Measurements from ENCODE around the gene WDR11. TPM values are rescaled to one million over a fixed set of nuclear protein-coding genes. Genes with fewer than 3 reads are reported as not detected.

WDR11 gene
- total RNA-seq, 2 donors from 2014 or later, result 31.6 to 35.3 TPM

- H3K4me3 Mint-ChIP-seq, result no peak overlapping the region
- ATAC-seq, result no peak
- no peak for DNase-seq
- no peak overlapping the region for H3K27ac Mint-ChIP-seq
- peaks cover 40% of the 10 kb centered on the region for H3K27me3 Mint-ChIP-seq
- H3K36me3 Mint-ChIP-seq (ENCODE audit: low read depth), result peaks cover 2% of the 10 kb centered on the region
- peaks cover 6% of the 10 kb centered on the region for H3K4me1 Mint-ChIP-seq
- no peaks in the 10 kb centered on the region for H3K9me3 ChIP-seq (ENCODE audit: control insufficient read depth, low read length, poor library complexity, severe bottlenecking)
These were observed 25.0 kb upstream of the WDR11 start for GRCh38 chr10:120825878-120826769.

GRCh38 chr10:120827251-120827875 lies 23.8 kb upstream of the WDR11 start:
- DNase-seq (no peak), ATAC-seq (peak; percentile 35)
- H3K36me3 Mint-ChIP-seq (ENCODE audit: low read depth), result peaks cover 5% of the 10 kb centered on the region
- H3K27me3 Mint-ChIP-seq, result peaks cover 41% of the 10 kb centered on the region
- no peak overlapping the region for H3K27ac Mint-ChIP-seq
- H3K4me1 Mint-ChIP-seq, result peaks cover 9% of the 10 kb centered on the region
- no peaks in the 10 kb centered on the region for H3K9me3 ChIP-seq (ENCODE audit: control insufficient read depth, low read length, poor library complexity, severe bottlenecking)
- H3K4me3 Mint-ChIP-seq, result no peak overlapping the region

- DNase-seq, result no peak
- Mint-ChIP-seq H3K27me3 (peaks cover 41% of the 10 kb centered on the region), H3K27ac (no peak overlapping the region), H3K36me3 (ENCODE audit: low read depth) (peaks cover 3% of the 10 kb centered on the region), H3K4me3 (no peak overlapping the region), H3K4me1 (peaks cover 9% of the 10 kb centered on the region)
- H3K9me3 ChIP-seq (ENCODE audit: control insufficient read depth, low read length, poor library complexity, severe bottlenecking), result no peaks in the 10 kb centered on the region
- no peak for ATAC-seq
These were observed 22.3 kb upstream of the WDR11 start for GRCh38 chr10:120828763-120829319.

GRCh38 chr10:120832106-120832505 lies 19.1 kb upstream of the WDR11 start:
- Mint-ChIP-seq H3K4me1 (peaks cover 2% of the 10 kb centered on the region), H3K27ac (no peak overlapping the region), H3K36me3 (ENCODE audit: low read depth) (peaks cover 3% of the 10 kb centered on the region), H3K27me3 (peaks cover 36% of the 10 kb centered on the region), H3K4me3 (no peak overlapping the region)
- H3K9me3 ChIP-seq (ENCODE audit: control insufficient read depth, low read length, poor library complexity, severe bottlenecking), result no peaks in the 10 kb centered on the region
- ATAC-seq, result no peak
- DNase-seq, result no peak

- Mint-ChIP-seq H3K4me3 (no peak overlapping the region), H3K27ac (no peak overlapping the region), H3K27me3 (peaks cover 44% of the 10 kb centered on the region), H3K36me3 (ENCODE audit: low read depth) (peaks cover 3% of the 10 kb centered on the region), H3K4me1 (peaks cover 2% of the 10 kb centered on the region)
- ATAC-seq, result no peak
- no peak for DNase-seq
- H3K9me3 ChIP-seq (ENCODE audit: control insufficient read depth, low read length, poor library complexity, severe bottlenecking), result no peaks in the 10 kb centered on the region
These were observed 17.8 kb upstream of the WDR11 start for GRCh38 chr10:120833222-120833928.

- Mint-ChIP-seq H3K4me3 (no peak overlapping the region), H3K27me3 (peaks cover 38% of the 10 kb centered on the region)
- no peak for DNase-seq
These were observed 15.6 kb upstream of the WDR11 start for GRCh38 chr10:120835603-120836002.

GRCh38 chr10:120838941-120839340 lies 12.2 kb upstream of the WDR11 start:
- ATAC-seq (no peak), DNase-seq (no peak)
- H3K36me3 Mint-ChIP-seq (ENCODE audit: low read depth), result no peaks in the 10 kb centered on the region
- no peaks in the 10 kb centered on the region for H3K4me1 Mint-ChIP-seq
- no peak overlapping the region for H3K4me3 Mint-ChIP-seq
- no peaks in the 10 kb centered on the region for H3K9me3 ChIP-seq (ENCODE audit: control insufficient read depth, low read length, poor library complexity, severe bottlenecking)
- peaks cover 15% of the 10 kb centered on the region for H3K27me3 Mint-ChIP-seq
- H3K27ac Mint-ChIP-seq, result no peak overlapping the region

More at GRCh38 chr10:120835603-120836002, 15.6 kb upstream of the WDR11 start:
- no peak for ATAC-seq
- Mint-ChIP-seq H3K4me1 (peaks cover 2% of the 10 kb centered on the region), H3K27ac (no peak overlapping the region), H3K36me3 (ENCODE audit: low read depth) (peaks cover 3% of the 10 kb centered on the region)
- H3K9me3 ChIP-seq (ENCODE audit: control insufficient read depth, low read length, poor library complexity, severe bottlenecking), result no peaks in the 10 kb centered on the region

GRCh38 chr10:120841522-120842189 lies 9.5 kb upstream of the WDR11 start:
- DNase-seq (no peak), ATAC-seq (no peak)
- Mint-ChIP-seq H3K4me1 (no peaks in the 10 kb centered on the region), H3K27me3 (peaks cover 15% of the 10 kb centered on the region), H3K4me3 (no peak overlapping the region), H3K36me3 (ENCODE audit: low read depth) (no peaks in the 10 kb centered on the region), H3K27ac (no peak overlapping the region)
- H3K9me3 ChIP-seq (ENCODE audit: control insufficient read depth, low read length, poor library complexity, severe bottlenecking), result no peaks in the 10 kb centered on the region

GRCh38 chr10:120854388-120854787 lies 3.2 kb downstream of the WDR11 start:
- no peaks in the 10 kb centered on the region for H3K27me3 Mint-ChIP-seq
- no peak overlapping the region for H3K4me3 Mint-ChIP-seq
- ATAC-seq, result no peak
- peaks cover 40% of the 10 kb centered on the region for H3K4me1 Mint-ChIP-seq
- H3K9me3 ChIP-seq (ENCODE audit: control insufficient read depth, low read length, poor library complexity, severe bottlenecking), result no peaks in the 10 kb centered on the region
- peak overlapping the region; percentile 99 for H3K27ac Mint-ChIP-seq
- H3K36me3 Mint-ChIP-seq (ENCODE audit: low read depth), result peaks cover 9% of the 10 kb centered on the region
- no peak for DNase-seq

GRCh38 chr10:120861178-120861855 lies 10.2 kb downstream of the WDR11 start:
- DNase-seq (no peak), ATAC-seq (no peak)
- Mint-ChIP-seq H3K4me1 (peaks cover 9% of the 10 kb centered on the region), H3K27ac (peak overlapping the region; percentile 16), H3K36me3 (ENCODE audit: low read depth) (peaks cover 8% of the 10 kb centered on the region), H3K4me3 (no peak overlapping the region), H3K27me3 (no peaks in the 10 kb centered on the region)
- H3K9me3 ChIP-seq (ENCODE audit: control insufficient read depth, low read length, poor library complexity, severe bottlenecking), result no peaks in the 10 kb centered on the region

- peaks cover 11% of the 10 kb centered on the region for H3K36me3 Mint-ChIP-seq (ENCODE audit: low read depth)
- H3K4me3 Mint-ChIP-seq, result no peak overlapping the region
- DNase-seq (no peak), ATAC-seq (no peak)
- H3K4me1 Mint-ChIP-seq, result peaks cover 6% of the 10 kb centered on the region
- H3K27me3 Mint-ChIP-seq, result no peaks in the 10 kb centered on the region
- no peaks in the 10 kb centered on the region for H3K9me3 ChIP-seq (ENCODE audit: control insufficient read depth, low read length, poor library complexity, severe bottlenecking)
- no peak overlapping the region for H3K27ac Mint-ChIP-seq
These were observed 22.6 kb downstream of the WDR11 start for GRCh38 chr10:120873741-120874140.

- Mint-ChIP-seq H3K27me3 (no peaks in the 10 kb centered on the region), H3K4me3 (no peak overlapping the region), H3K4me1 (peaks cover 2% of the 10 kb centered on the region), H3K27ac (no peak overlapping the region), H3K36me3 (ENCODE audit: low read depth) (peaks cover 9% of the 10 kb centered on the region)
- ATAC-seq, result no peak
- DNase-seq, result no peak
- no peaks in the 10 kb centered on the region for H3K9me3 ChIP-seq (ENCODE audit: control insufficient read depth, low read length, poor library complexity, severe bottlenecking)
These were observed 31.9 kb downstream of the WDR11 start for GRCh38 chr10:120883071-120883470.
